ENCODE results near the gene OR2A7.
"Not testable (repeated sequence)": the region's sequence is repeated elsewhere in the genome, so short reads cannot be mapped to it uniquely, and the experiment has no call there.

OR2A7 gene

DNA sequence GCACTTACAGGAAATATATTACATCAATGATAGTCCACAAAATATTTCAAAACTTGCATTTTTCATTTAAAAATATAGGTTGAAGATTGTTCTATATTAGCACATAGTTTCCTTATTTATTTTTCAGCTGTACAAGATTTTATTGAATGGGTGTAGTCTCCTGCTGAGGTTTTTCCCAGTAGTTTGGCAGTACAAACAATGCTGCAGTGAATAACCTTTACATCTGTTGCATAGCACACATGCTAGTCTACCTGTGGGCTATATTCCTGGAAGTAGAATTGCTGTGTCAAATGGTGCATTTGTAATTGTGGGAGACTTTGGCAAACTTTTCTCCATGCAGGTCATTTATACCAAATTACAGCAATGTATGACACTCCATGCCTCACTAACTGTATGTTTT is 44.1 kb downstream of the OR2A7 start:
- H3K4me3 ChIP-seq (ENCODE audit: extremely low read depth, insufficient read depth, low read length, poor library complexity, severe bottlenecking); H3K36me3 ChIP-seq (ENCODE audit: control insufficient read depth, insufficient read depth, low read length); H3K4me1 ChIP-seq (ENCODE audit: control insufficient read depth, insufficient read depth, low read length, poor library complexity, severe bottlenecking); H3K27ac ChIP-seq (ENCODE audit: low read depth, low read length, severe bottlenecking); H3K9me3 ChIP-seq (ENCODE audit: control insufficient read depth, low read length): not testable (repeated sequence)

- not testable (repeated sequence) for H3K36me3 ChIP-seq (ENCODE audit: control insufficient read depth, insufficient read depth, low read length); H3K4me3 ChIP-seq (ENCODE audit: extremely low read depth, insufficient read depth, low read length, poor library complexity, severe bottlenecking); H3K9me3 ChIP-seq (ENCODE audit: control insufficient read depth, low read length); H3K4me1 ChIP-seq (ENCODE audit: control insufficient read depth, insufficient read depth, low read length, poor library complexity, severe bottlenecking); H3K27ac ChIP-seq (ENCODE audit: low read depth, low read length, severe bottlenecking)
- WGBS, 2 experiments (ENCODE audit: insufficient coverage in 2 of 2) = no CpG with 5 or more reads among the region's 4 CpGs
These were observed 45.4 kb downstream of the OR2A7 start for GRCh38 chr7:144219149-144219548.

DNA sequence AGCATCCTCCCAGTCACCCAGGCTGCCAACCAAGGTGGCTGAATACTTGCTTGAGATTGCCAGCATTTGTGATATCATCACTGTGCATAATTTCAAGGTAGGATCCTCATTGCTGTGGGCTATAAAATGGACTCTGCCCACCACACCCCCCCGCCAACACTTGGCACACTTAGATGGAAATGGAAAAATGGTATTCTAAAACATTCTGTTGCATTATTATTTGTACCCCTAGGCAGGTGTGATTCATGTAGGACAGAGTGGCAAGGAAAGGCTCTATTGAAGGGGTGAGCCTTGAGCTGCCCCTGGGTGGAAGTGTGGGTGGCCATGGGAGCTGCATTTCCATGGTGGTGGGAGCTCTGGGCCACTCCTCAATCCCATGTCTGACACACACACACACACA is 46.0 kb downstream of the OR2A7 start:
- no CpG with 5 or more reads among the region's 1 CpG for WGBS, 2 experiments (ENCODE audit: insufficient coverage in 2 of 2)

DNA sequence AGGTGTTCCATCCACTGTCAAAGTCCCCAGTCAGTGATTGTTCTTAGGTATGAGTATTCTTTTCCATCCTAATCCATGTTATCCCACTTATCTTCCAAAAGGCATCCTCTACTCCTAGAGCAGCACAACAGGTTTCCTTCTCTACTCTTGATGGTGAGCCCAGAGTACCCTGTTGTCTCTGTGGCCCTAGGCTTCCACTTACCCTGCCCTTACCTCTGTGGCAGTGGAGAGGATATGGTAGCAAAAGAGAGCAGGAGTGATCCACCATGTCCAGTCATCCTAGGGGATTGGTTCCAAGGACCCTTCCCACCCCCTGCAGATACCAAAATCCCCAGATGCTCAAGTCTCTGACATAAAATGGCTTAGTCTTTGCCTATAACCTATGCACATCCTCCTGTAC is 47.4 kb downstream of the OR2A7 start:
- H3K4me3 ChIP-seq (ENCODE audit: extremely low read depth, insufficient read depth, low read length, poor library complexity, severe bottlenecking); H3K4me1 ChIP-seq (ENCODE audit: control insufficient read depth, insufficient read depth, low read length, poor library complexity, severe bottlenecking); H3K27ac ChIP-seq (ENCODE audit: low read depth, low read length, severe bottlenecking); H3K36me3 ChIP-seq (ENCODE audit: control insufficient read depth, insufficient read depth, low read length); H3K9me3 ChIP-seq (ENCODE audit: control insufficient read depth, low read length): not testable (repeated sequence)

More for the DNA sequence above, 46.0 kb downstream of the OR2A7 start:
- H3K27ac ChIP-seq (ENCODE audit: low read depth, low read length, severe bottlenecking); H3K4me1 ChIP-seq (ENCODE audit: control insufficient read depth, insufficient read depth, low read length, poor library complexity, severe bottlenecking); H3K36me3 ChIP-seq (ENCODE audit: control insufficient read depth, insufficient read depth, low read length); H3K4me3 ChIP-seq (ENCODE audit: extremely low read depth, insufficient read depth, low read length, poor library complexity, severe bottlenecking); H3K9me3 ChIP-seq (ENCODE audit: control insufficient read depth, low read length): not testable (repeated sequence)
